Activated naive CD8-positive, alpha-beta T cell treated with anti-CD3 and anti-CD28 coated beads, Interleukin-2, amount 50 U/mL, for 24 hours (primary cell): ENCODE data around the gene SEC14L2.
"Not testable (repeated sequence)": the region's sequence is repeated elsewhere in the genome, so short reads cannot be mapped to it uniquely, and the experiment has no call there.

Experiments used
- ATAC-seq: fragments of 150-1000 bp; cut with Tn5 transposase; one replicate; pipeline ENCODE4 v1.10.0; 2021
- DNase-seq: peaks from one replicate; pipeline ENCODE4 v3.0.0; 2021
- H3K27ac Mint-ChIP-seq: one replicate; pipeline ENCODE4 v1.8.0; 2021; ENCODE audit warnings: mild to moderate bottlenecking, mixed read lengths
- H3K27me3 Mint-ChIP-seq: one replicate; pipeline ENCODE4 v1.8.0; 2021; ENCODE audit warnings: mixed read lengths
- H3K36me3 Mint-ChIP-seq: one replicate; pipeline ENCODE4 v1.8.0; 2021; ENCODE audit warnings: low read depth, mixed read lengths
- H3K4me1 Mint-ChIP-seq: one replicate; pipeline ENCODE4 v1.8.0; 2021; ENCODE audit warnings: mixed read lengths
- H3K4me3 Mint-ChIP-seq: one replicate; pipeline ENCODE4 v1.8.0; 2021; ENCODE audit warnings: mild to moderate bottlenecking, moderate library complexity, mixed read lengths
- H3K9me3 Mint-ChIP-seq: one replicate; pipeline ENCODE4 v1.8.0; 2021; ENCODE audit warnings: mixed read lengths

The SEC14L2 gene

DNA sequence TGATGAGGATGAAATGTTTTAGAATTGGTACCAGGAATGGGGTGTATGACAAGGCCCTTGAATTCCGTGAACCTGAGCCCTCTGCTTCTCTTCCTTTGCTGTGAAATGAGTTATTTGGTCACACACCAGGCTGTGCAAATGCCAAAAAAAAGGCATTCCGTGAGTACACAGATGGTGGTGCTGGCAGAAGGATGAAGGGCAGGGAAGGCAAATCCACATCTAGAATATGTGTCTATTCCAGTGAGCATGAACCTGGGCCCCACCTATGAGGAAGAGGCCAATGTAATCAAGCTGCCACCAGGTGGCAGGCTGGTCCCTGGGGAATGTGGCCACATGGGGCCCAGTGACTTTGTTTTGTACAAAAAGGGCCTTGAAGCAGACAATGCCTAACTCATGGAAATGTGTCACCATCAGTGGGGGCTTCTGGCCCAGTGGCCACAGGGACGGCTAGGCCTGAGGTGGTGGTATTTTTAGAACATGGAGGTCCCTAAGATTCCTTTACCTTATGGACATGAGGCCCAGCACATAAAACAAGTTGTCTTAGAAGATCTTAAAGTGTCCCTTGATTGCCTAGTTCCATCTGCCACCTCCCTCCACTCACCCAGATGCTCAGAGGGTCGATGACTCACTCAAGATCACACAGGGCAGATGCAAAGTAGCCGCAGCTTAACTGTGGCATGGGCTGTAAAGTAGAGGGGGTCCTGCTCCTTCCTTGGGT lies 5.7 kb upstream of the SEC14L2 start:
- peak; percentile 81 for DNase-seq
- peak; percentile 73 for ATAC-seq
- H3K4me3 Mint-ChIP-seq: peak overlapping the region; percentile 1
- no peaks in the 10 kb centered on the region for H3K27me3 Mint-ChIP-seq
- H3K27ac Mint-ChIP-seq: peak overlapping the region; percentile 81
- peaks cover 56% of the 10 kb centered on the region for H3K4me1 Mint-ChIP-seq
- no peaks in the 10 kb centered on the region for H3K36me3 Mint-ChIP-seq
- H3K9me3 Mint-ChIP-seq: no peaks in the 10 kb centered on the region

DNA sequence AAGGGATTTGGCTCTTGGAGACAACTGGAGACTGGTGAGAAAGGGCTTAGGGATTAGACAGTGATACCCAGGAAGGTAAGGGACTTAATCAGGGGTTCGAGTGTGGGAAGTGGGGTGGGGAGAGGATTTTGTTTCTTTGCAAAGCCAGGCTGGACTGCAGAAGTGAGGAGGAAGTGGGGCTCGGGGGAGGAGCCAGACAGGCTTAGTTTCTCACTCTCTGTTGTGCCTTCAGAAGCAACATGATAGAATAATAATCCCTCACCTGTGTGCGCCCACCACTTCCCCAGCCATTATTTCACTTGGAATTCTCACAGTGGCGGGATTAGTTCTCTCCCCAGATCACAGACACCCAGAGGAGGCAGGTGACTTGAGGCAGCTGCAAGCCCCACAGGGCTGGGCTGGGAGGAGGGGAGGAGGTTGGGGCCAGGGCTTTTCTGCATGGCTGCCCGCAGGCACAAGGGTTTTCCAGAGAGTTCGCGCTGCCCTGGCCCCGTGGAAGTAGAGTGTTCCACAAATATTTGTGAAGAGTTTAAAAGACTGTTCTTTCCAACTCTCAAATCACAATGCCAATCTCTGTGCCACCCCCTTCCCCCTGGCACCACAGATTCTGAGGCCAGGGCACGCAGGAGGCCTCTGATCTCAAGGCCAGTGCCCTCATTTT lies 4.0 kb upstream of the SEC14L2 start:
- no peaks in the 10 kb centered on the region for H3K9me3 Mint-ChIP-seq
- no peak overlapping the region for H3K27ac Mint-ChIP-seq
- no peak for ATAC-seq

DNA sequence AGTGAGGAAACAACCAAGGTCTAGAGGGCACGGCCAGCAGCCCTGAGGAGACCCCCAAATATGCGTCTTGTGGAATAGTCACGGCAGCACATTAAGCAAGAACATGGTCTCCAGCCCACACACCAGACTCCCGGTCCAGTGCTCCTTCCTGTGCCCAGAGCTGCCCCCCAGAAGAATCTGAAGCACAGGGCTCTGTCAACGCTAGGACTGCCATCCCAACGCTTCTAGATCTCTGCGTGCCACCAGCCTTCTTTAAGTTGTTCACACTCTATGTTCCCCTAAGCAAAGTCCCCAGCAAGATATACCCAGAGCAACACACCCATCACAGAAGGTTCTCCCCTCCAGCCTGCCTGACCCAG lies 3.5 kb upstream of the SEC14L2 start:
- DNase-seq (no peak), ATAC-seq (no peak)
- no peaks in the 10 kb centered on the region for H3K27me3 Mint-ChIP-seq
- H3K36me3 Mint-ChIP-seq: no peaks in the 10 kb centered on the region
- H3K27ac Mint-ChIP-seq: peak overlapping the region; percentile 69
- H3K4me1 Mint-ChIP-seq: peaks cover 60% of the 10 kb centered on the region
- H3K9me3 Mint-ChIP-seq: no peaks in the 10 kb centered on the region
- no peak overlapping the region for H3K4me3 Mint-ChIP-seq

More for the DNA sequence above, 4.0 kb upstream of the SEC14L2 start:
- no peak for DNase-seq
- Mint-ChIP-seq H3K4me1 (peaks cover 56% of the 10 kb centered on the region), H3K4me3 (no peak overlapping the region), H3K36me3 (no peaks in the 10 kb centered on the region), H3K27me3 (no peaks in the 10 kb centered on the region)

DNA sequence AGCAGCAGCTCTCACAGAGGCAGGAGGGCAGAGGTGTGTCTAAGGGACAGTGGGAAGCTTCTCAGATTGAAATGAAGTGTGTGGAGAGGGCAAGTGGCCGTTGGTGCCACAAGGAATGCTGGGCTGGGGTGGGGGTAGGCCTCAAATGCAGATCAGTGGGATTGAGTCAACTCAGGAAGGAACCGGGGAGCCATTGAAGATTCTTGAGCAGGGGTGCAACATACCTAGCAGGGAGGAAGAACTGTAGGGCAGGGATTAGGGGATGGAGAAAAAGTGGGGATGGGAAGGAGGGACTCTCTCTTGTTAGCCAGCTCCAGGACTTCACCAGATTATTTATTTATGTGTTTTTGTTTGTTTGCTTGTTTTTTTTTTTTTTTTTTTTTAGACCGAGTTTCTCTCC lies 2.9 kb upstream of the SEC14L2 start:
- Mint-ChIP-seq H3K36me3 (peaks cover 1% of the 10 kb centered on the region), H3K27ac (peak overlapping the region; percentile 69), H3K9me3 (no peaks in the 10 kb centered on the region), H3K4me1 (peaks cover 62% of the 10 kb centered on the region), H3K27me3 (no peaks in the 10 kb centered on the region), H3K4me3 (no peak overlapping the region)
- ATAC-seq (no peak), DNase-seq (no peak)

DNA sequence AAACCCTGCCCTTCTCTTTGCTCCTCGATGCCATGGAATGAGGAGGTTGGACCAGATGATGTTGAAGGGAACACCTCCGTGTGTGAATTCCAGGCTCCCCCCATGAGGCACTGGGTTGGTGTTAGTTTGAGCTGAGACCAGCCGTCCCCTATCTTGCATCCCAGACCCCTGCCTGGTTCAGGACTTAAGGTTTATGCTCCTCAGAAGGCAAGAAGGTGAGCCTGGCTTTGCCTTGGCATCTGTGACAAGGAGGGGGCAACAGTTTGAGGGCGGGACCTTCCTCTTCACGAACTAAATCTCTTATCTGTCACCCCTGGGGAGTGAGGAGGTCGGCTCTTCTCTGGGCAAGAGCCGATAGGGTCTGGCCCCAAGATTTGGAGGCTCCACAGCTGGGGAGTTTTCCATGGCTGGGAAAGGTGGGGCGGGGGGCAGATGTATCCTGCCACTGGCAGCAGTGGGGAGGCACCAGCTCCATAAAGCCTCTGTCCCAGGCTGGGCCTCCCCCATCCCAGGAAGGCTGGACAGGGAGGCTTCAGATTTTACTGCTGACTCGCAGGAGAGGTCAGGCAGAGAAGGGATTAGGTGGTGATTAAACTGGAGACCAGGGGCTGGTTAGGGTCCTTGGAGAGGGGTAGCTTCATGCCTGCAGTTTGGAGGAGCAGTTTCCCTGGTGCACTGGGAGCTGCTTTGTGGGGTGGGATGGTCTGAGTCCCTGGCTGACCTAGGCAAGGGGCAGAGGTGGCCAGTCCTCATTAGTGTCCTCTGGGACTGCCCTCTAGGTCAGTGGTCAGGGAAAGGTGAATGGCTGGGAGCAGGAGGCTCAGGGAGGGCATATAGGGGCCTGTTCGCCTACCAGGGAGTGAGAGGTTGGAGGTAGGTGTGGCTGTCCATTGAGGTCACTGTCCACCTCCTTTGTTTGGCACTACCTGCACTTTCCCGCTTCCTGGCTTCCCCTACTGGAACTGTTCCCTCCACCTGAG lies 1.1 kb downstream of the SEC14L2 start:
- DNase-seq: no peak
- Mint-ChIP-seq H3K27me3 (no peaks in the 10 kb centered on the region), H3K9me3 (no peaks in the 10 kb centered on the region), H3K27ac (peak overlapping the region; percentile 35), H3K36me3 (peaks cover 2% of the 10 kb centered on the region), H3K4me1 (peaks cover 40% of the 10 kb centered on the region), H3K4me3 (peak overlapping the region; percentile 84)
- no peak for ATAC-seq

DNA sequence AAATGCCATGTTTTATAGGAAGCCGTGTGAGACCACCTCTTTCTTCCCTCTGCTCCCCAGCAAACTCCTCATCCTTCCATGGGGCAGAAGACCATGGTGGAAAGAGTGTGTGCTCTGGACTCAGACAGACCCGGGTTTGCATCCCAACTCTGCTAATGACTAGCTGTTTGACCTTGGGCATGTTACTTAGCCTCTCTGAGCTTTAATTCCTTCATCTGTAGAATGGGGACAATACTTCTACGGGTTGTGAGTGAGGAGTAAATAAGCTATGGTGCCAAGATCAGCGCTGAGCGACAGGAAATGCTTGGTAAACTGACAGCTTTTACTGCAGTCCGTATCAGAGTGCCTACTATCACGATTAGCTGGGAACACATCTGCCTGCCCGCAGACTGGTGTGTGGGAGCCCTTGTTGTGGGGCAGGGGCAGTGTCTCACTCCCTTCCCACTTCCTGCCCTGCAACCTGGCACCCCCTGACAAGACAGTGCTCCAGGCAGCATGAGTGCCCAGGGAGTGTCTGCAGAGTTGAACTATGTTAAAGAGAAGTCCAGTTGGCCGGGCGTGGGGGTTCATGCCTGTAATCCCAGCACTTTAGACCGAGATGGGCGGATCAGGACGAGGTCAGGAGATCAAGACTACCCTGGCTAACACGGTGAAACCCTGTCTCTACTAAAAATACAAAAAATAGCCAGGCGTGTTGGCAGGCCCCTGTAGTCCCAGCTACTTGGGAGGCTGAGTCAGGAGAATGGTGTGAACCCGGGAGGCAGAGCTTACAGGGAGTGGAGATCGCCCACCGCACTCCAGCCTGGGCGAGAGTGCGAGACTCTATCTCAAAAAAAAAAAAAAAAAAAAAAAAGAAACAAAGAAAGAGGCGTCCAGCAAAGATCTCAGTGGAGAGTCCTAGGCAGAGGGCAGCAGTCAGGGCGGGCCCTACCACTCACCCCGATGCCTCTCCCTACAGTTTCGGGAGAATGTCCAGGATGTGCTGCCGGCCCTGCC lies 2.2 kb downstream of the SEC14L2 start:
- Mint-ChIP-seq H3K4me3 (peak overlapping the region; percentile 84), H3K27me3 (no peaks in the 10 kb centered on the region), H3K4me1 (peaks cover 35% of the 10 kb centered on the region), H3K9me3 (no peaks in the 10 kb centered on the region), H3K27ac (peak overlapping the region; percentile 56), H3K36me3 (peaks cover 3% of the 10 kb centered on the region)
- no peak for DNase-seq
- ATAC-seq: peak; percentile 25

DNA sequence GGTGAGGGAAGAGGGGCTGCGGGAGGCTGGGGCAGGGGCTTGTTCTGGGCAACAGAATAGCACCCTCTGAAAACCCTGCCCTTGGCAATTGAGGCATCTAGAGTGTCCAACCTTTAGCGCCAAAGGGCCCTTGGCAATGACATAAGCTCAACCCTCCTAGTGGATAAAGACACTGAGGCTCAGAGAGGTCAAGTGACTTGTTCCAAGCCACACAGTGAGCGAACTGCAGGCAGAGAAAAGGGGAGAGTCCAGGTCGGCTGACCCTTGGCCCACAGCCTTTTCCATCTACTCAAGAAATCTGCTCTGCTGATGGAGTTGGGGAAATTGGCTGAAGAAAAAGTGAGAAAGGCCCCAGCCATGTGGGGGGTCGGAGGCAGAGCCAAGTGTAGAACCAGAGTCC lies 2.9 kb downstream of the SEC14L2 start:
- H3K4me1 Mint-ChIP-seq: peaks cover 35% of the 10 kb centered on the region
- ATAC-seq (no peak), DNase-seq (no peak)
- no peaks in the 10 kb centered on the region for H3K27me3 Mint-ChIP-seq
- H3K9me3 Mint-ChIP-seq: no peaks in the 10 kb centered on the region
- H3K36me3 Mint-ChIP-seq: peaks cover 3% of the 10 kb centered on the region
- no peak overlapping the region for H3K27ac Mint-ChIP-seq
- H3K4me3 Mint-ChIP-seq: no peak overlapping the region

DNA sequence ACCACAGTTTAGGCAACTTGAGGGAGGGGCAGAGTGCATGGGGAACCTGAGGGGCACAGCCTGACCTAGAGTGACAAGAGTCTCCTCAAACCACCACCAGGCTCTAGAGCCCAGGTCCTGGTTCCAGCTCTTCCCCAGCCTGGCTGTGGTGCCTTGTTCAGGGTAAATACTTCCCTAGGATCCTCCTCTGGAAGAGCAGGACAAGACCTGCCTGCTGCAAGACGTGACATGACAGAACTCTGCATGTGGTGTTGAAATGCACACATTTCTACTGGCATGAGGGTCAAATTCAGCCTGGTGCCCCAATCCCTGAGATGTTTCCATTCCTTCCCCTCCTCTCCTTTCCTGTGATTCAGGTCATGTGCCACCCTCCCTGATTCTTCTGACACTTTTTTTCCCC lies 3.3 kb downstream of the SEC14L2 start:
- peaks cover 35% of the 10 kb centered on the region for H3K4me1 Mint-ChIP-seq
- H3K9me3 Mint-ChIP-seq: no peaks in the 10 kb centered on the region
- H3K27ac Mint-ChIP-seq: no peak overlapping the region
- H3K36me3 Mint-ChIP-seq: peaks cover 3% of the 10 kb centered on the region
- ATAC-seq (no peak), DNase-seq (no peak)
- no peak overlapping the region for H3K4me3 Mint-ChIP-seq
- no peaks in the 10 kb centered on the region for H3K27me3 Mint-ChIP-seq

DNA sequence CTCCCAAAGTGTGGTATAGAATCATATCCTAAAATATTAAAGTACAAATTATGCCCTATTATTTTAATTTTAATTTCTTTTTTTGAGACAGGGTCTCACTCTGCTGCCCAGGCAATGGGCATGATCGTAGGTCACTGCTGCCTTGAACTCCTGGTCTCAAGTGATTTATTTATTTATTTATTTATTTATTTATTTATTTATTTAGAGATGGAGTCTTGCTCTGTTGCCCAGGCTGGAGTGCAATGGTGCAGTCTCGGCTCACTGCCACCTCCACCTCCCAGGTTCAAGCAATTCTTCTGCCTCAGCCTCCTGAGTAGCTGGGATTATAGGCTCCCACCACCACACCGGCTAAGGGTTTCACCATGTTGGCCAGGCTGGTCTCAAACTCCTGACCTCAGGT lies 4.2 kb downstream of the SEC14L2 start:
- not testable (repeated sequence) for H3K27ac Mint-ChIP-seq, H3K27me3 Mint-ChIP-seq, H3K4me3 Mint-ChIP-seq, H3K36me3 Mint-ChIP-seq, DNase-seq, ATAC-seq, H3K9me3 Mint-ChIP-seq
- H3K4me1 Mint-ChIP-seq: peaks cover 30% of the 10 kb centered on the region

DNA sequence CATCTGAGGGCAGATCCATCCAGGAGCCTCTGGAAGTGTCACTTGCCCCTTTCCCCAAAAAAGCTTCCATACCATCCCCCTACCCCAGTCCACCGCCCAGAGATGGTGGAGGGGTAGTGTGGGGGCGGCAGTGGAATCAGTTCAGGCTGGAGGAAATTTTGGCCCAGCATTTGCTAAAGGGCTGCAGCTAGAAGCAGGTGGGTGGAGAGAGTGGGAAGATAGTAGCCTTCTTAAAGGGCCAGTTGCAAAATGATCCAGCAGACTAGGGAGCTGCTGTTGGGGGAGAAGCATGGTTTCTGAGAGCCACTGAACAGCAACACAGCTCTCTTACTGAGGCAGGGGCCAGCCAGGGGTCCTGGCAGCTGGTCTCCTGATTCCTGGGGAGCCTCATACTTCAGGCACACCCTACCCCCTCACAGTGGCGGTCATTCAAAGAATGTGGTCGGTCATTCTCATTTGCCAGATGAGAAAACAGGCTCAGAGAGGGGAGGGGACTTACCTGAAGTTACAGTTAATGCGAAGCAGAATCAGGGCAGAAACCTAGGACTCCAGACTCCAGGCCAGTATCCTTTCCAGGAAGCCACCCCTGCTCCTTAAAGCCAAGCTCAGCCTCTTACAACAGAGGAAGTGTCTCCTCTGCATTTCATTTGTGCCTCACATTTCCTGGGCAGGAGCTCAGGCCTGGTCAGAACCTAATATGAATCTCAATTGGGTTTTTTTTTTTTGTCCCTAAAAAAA lies 5.4 kb downstream of the SEC14L2 start:
- Mint-ChIP-seq H3K27me3 (no peaks in the 10 kb centered on the region), H3K4me1 (peaks cover 23% of the 10 kb centered on the region), H3K9me3 (no peaks in the 10 kb centered on the region), H3K36me3 (peaks cover 7% of the 10 kb centered on the region), H3K27ac (no peak overlapping the region), H3K4me3 (no peak overlapping the region)
- DNase-seq (no peak), ATAC-seq (no peak)

DNA sequence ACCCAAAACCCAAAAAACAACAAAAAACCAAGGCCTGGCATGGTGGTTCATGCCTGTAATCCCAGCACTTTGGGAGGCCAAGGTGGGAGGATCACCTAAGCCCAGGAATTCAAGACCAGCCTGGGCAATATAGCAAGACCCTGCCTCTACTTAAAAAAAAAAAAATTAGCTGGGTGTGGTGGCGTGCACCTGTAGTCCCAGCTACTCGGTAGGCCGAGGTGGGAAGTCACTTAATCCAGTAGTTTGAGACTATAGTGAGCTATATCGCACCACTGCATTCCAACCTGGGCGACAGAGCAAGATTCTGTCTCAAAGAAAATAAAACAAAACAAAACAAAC lies 5.9 kb downstream of the SEC14L2 start:
- H3K36me3 Mint-ChIP-seq, ATAC-seq, H3K9me3 Mint-ChIP-seq, DNase-seq, H3K4me3 Mint-ChIP-seq, H3K27me3 Mint-ChIP-seq, H3K27ac Mint-ChIP-seq: not testable (repeated sequence)
- peaks cover 20% of the 10 kb centered on the region for H3K4me1 Mint-ChIP-seq

DNA sequence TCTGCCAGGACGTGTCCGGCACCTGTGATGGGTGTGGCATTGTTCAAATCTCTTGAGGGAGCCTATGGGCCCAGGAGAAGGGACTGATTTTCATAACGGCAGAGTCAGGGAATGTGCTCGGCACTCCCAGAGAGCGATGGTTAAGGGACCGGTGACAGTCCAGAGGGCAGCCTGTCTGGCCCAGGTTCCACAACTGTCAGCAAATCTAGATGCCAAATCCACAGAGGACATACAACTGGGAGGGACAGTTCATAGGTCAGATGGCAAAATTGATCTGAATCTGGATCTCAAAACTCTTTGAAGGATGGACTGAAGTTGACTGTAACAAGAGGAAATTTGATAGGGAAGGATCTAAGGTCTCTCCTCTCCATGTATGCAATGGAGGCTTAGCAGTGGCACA lies 7.5 kb downstream of the SEC14L2 start:
- no peaks in the 10 kb centered on the region for H3K27me3 Mint-ChIP-seq
- DNase-seq: no peak
- no peak for ATAC-seq
- H3K9me3 Mint-ChIP-seq: no peaks in the 10 kb centered on the region
- H3K4me1 Mint-ChIP-seq: peaks cover 16% of the 10 kb centered on the region
- H3K36me3 Mint-ChIP-seq: peaks cover 11% of the 10 kb centered on the region
- H3K4me3 Mint-ChIP-seq: no peak overlapping the region
- H3K27ac Mint-ChIP-seq: no peak overlapping the region

DNA sequence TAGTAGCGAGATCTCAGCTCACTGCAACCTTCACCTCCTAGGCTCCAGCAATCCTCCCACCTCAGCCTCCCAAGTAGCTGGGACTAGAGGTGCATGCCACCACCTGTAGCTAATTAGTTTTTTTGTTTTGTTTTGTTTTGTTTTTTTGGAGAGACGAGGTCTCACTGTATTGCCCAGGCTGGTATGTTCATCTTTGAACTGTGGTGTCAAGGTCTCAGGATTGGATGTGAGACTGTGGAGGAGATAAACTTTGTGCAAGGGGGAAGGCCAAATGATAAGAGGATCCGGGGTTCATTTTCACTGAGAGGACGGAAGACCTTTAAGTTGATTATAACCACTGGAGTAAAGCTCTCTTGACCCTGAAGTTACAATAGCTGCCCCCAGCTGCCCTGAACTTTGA lies 8.9 kb downstream of the SEC14L2 start:
- Mint-ChIP-seq H3K9me3 (no peaks in the 10 kb centered on the region), H3K27ac (no peak overlapping the region), H3K27me3 (no peaks in the 10 kb centered on the region), H3K36me3 (peaks cover 14% of the 10 kb centered on the region), H3K4me3 (no peak overlapping the region), H3K4me1 (peaks cover 14% of the 10 kb centered on the region)
- no peak for DNase-seq
- no peak for ATAC-seq
